ENCODE data around the gene ANP32A.

GRCh38 chr15:68795298-68795848 is 25.3 kb downstream of the ANP32A start:
- TF ChIP-seq CTCF (conservative IDR thresholded peaks at IDR 0.05 in 1 of 2, IDR thresholded peaks at IDR 0.05 in 1 of 2; ENCODE audit: extremely low read depth in 1 of 2, insufficient read depth in 1 of 2, low read depth in 1 of 2, low read length in 2 of 2) (no peak), EZH2 (IDR thresholded peaks at IDR 0.05; ENCODE audit: borderline replicate concordance, low read length) (no peak)

Measured in mammary epithelial cell (primary cell).